Brain microvascular endothelial cell (primary cell): ENCODE data around the gene RFC1.

ENCODE experiments used
- DNase-seq: peaks from one replicate; pipeline ENCODE4 v3.0.0-alpha.2; 2020
- H3K27ac ChIP-seq: fragments of 250-450 bp; sonication (Bioruptor Pico); 2 replicates; pipeline ENCODE4 v1.5.1; 2020; ENCODE audit warnings: mild to moderate bottlenecking, moderate library complexity
- H3K27me3 ChIP-seq: fragments of 250-450 bp; sonication (Bioruptor Pico); replicated peaks from 2 replicates; pipeline ENCODE4 v1.5.1; 2020; ENCODE audit warnings: mild to moderate bottlenecking
- H3K36me3 ChIP-seq: fragments of 250-450 bp; sonication (Bioruptor Pico); replicated peaks from 2 replicates; pipeline ENCODE4 v1.5.1; 2020; ENCODE audit warnings: mild to moderate bottlenecking
- H3K4me3 ChIP-seq: 2 replicates; pipeline ENCODE4 v1.5.1; 2011; ENCODE audit warnings: low read depth, mild to moderate bottlenecking, control low read depth, low read length, moderate library complexity
- in situ Hi-C: cut with HindIII; loops from 2 replicates; pipeline ENCODE4 v1.10.0; 2017; ENCODE audit warnings: low sequenced_read_pairs, low pct_ligation_motif_present
- TF ChIP-seq, protein P1 (sequence below): IDR thresholded peaks from 2 replicates; pipeline ENCODE4 v1.5.1; 2011; ENCODE audit warnings: low read depth, mild to moderate bottlenecking, moderate library complexity, low read length, control low read depth, inconsistent platforms; ENCODE audit errors: missing control alignments

The RFC1 gene

DNA sequence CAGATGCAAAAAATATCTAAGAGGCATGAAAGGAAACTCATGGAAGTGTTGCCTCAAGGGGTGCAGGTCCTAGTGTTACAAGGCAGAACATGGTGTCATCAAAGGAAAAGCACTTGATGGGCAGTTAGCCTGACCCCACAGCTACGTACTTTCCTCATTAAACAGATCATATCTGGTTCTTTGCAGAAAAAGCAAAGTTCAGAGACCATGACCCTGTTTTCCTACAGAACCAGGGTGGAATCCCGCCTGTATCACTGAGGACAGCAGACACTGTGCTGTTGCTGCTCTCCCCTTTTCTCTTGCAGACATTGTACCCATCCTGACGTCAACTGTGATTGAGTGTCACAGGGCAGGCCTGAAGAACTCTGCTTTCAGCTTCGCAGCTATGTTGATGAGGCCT, 91.7 kb downstream of the RFC1 start:
- no peaks in the 10 kb centered on the region for H3K27me3 ChIP-seq
- in situ Hi-C loops: no loop called here

DNA sequence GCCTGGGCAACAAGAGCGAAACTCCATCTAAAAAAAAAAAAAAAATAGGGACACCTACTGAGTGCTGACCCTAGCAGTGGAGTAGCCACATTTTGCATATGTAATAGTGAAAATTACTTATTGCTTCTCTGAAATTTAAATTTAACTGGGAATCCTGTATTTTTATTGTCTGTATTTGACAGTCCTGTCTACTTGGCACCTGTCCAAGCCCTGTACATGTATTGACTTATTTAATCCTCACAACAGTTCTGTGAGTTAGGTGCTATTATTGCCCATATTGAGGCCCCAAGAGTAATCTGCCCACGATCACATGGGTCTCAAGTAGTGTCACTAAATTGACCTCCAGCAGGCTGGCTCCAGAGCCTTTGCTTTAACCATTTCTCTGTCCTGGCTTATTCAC, 102.3 kb downstream of the RFC1 start:
- Histone ChIP-seq H3K36me3 (no peaks in the 10 kb centered on the region), H3K27me3 (no peaks in the 10 kb centered on the region), H3K4me3 (no peak overlapping the region), H3K27ac (no peak overlapping the region)
- TF ChIP-seq, protein P1, sequence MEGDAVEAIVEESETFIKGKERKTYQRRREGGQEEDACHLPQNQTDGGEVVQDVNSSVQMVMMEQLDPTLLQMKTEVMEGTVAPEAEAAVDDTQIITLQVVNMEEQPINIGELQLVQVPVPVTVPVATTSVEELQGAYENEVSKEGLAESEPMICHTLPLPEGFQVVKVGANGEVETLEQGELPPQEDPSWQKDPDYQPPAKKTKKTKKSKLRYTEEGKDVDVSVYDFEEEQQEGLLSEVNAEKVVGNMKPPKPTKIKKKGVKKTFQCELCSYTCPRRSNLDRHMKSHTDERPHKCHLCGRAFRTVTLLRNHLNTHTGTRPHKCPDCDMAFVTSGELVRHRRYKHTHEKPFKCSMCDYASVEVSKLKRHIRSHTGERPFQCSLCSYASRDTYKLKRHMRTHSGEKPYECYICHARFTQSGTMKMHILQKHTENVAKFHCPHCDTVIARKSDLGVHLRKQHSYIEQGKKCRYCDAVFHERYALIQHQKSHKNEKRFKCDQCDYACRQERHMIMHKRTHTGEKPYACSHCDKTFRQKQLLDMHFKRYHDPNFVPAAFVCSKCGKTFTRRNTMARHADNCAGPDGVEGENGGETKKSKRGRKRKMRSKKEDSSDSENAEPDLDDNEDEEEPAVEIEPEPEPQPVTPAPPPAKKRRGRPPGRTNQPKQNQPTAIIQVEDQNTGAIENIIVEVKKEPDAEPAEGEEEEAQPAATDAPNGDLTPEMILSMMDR: no peak
- in situ Hi-C loops: no loop called here
- DNase-seq: no peak

More for the DNA sequence above, 91.7 kb downstream of the RFC1 start:
- DNase-seq: no peak
- peaks cover 13% of the 10 kb centered on the region for H3K36me3 ChIP-seq
- no peak overlapping the region for H3K4me3 ChIP-seq
- no peak overlapping the region for H3K27ac ChIP-seq
- TF ChIP-seq, protein P1: no peak

DNA sequence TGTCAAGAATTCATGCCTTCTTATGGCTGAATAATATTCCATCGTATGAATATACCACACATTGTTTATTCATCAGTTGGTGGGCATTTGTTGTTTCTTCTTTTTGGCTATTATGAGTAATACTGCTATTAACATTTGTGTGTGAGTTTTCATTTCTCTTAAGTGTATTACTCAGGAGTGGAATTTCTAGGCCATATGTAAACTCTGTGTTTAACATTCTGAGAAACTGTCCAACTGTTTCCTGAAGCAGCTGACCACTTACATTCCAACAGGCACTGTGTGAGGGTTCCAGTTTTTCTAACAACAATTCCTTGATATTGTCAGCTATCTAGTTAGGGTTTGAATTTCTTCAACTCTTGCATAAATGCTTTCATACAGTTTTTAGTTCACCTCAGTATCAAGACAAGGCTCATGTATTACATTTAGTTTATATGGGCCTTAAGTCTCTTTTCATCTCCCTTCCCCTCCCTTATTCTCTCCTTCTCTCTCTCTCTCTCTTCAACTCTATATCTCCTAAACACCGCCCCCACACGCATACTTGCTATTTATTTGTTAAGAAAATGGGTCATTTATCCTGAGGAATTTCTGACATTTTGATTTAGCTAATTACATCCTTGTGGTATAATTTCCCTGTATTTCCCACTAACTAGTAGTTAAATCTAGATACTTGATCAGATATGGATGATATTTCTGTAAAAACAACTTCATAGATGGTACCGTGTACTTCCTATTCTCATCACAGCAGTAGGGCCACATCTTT, 106.4 kb downstream of the RFC1 start:
- TF ChIP-seq, protein P1: no peak
- in situ Hi-C loops: no loop called here
- H3K27me3 ChIP-seq: no peaks in the 10 kb centered on the region
- no peak overlapping the region for H3K4me3 ChIP-seq
- no peaks in the 10 kb centered on the region for H3K36me3 ChIP-seq
- peak; percentile 22 for DNase-seq
- H3K27ac ChIP-seq: no peak overlapping the region

DNA sequence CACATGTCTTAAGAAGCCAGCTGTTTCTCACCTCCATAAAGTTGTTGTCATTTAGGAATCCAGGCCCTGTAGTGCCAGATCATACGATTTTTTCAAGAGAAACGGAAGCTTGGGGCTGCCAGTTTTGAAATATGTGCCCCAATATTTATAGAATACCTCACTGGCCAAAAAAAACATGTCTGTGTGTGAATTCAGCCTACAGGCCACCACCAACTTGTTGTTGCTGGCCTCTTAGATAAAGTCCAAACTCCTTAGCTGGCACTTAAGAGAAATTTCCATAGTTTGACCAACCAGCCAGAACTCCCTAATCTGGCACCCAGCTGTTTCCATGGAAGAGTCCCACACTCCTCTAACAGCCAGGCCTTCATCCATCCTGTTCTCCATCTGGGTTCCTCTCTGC, 109.7 kb downstream of the RFC1 start:
- in situ Hi-C loops: no loop called here
- TF ChIP-seq, protein P1: no peak
- H3K27ac ChIP-seq: peak overlapping the region; percentile 2

DNA sequence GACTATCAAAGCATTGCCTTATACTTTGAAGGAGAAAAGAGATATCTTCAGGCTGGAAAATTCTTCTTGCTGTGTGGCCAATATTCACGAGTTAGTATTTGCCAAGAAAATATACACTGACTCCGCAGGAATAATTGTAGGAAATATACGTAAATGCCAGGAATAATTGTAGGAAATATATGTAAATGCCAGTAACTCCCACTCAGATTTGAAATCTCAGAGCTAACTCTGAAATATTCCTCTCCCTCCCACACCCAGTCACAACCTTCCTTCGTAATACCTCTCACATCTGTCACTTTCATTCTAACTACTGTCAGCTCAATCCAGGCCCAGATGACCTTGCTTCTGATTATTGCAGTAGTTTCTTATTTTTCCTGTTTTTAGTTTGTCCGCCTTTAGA, 110.3 kb downstream of the RFC1 start:
- TF ChIP-seq, protein P1: no peak
- Histone ChIP-seq H3K27ac (peak overlapping the region; percentile 2), H3K36me3 (no peaks in the 10 kb centered on the region), H3K4me3 (no peak overlapping the region), H3K27me3 (no peaks in the 10 kb centered on the region)
- in situ Hi-C loops: no loop called here
- no peak for DNase-seq

More for the DNA sequence above, 109.7 kb downstream of the RFC1 start:
- peak; percentile 15 for DNase-seq
- Histone ChIP-seq H3K4me3 (no peak overlapping the region), H3K36me3 (no peaks in the 10 kb centered on the region), H3K27me3 (no peaks in the 10 kb centered on the region)

DNA sequence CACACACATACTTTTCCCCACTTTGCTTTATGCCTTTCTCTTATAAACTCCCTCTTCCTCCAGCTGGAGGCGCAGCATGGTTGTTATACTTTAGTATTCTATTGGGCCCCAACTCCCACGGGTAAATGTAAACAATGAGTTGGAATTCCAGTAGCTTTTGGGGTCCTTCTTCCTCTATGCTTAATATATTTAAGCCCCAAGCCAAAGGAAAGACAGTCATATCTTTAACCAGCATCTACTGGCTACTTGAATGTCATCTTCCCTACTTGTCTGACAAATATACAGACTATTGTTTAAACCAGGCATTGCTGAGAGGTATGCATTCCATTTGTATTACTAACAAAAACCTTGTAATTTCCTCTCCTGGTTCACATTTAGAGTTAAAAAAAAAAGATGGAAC, 110.9 kb downstream of the RFC1 start:
- no peaks in the 10 kb centered on the region for H3K27me3 ChIP-seq
- no peaks in the 10 kb centered on the region for H3K36me3 ChIP-seq
- TF ChIP-seq, protein P1: peak; percentile 50
- no peak overlapping the region for H3K4me3 ChIP-seq
- in situ Hi-C loops: no loop called here
- DNase-seq: peak; percentile 14
- H3K27ac ChIP-seq: peak overlapping the region; percentile 24
